WTC11 (cell line): ENCODE results near the gene RPL23.

Source experiments
- AR ChIP-seq: fragments of 250-450 bp; sonication (Bioruptor Pico); IDR thresholded peaks from 2 replicates; pipeline ENCODE4 v1.9.0; 2021; ENCODE audit warnings: mild to moderate bottlenecking
- CBFB ChIP-seq: sonication (generic); formaldehyde crosslinking; IDR thresholded peaks from 2 replicates; pipeline ENCODE4 v1.8.1; 2022; ENCODE audit warnings: mild to moderate bottlenecking, low read depth, missing genetic modification reagents
- CTCF ChIP-seq: fragments of 200-600 bp; IDR thresholded peaks from 2 replicates; pipeline ENCODE4 v1.8.0; 2022; ENCODE audit warnings: antibody characterized with exemption
- E2F1 ChIP-seq: sonication (generic); formaldehyde crosslinking; IDR thresholded peaks from 2 replicates; pipeline ENCODE4 v1.8.0; 2022; ENCODE audit warnings: mild to moderate bottlenecking, missing genetic modification reagents
- EMX1 ChIP-seq: fragments of 250-450 bp; sonication (Bioruptor Pico); IDR thresholded peaks from 2 replicates; pipeline ENCODE4 v1.8.0; 2021; ENCODE audit warnings: mild to moderate bottlenecking
- ETV6 ChIP-seq: sonication (generic); formaldehyde crosslinking; IDR thresholded peaks from 2 replicates; pipeline ENCODE4 v1.8.1; 2022; ENCODE audit warnings: mild to moderate bottlenecking, missing genetic modification reagents
- FOXK1 ChIP-seq: sonication (generic); formaldehyde crosslinking; IDR thresholded peaks from 2 replicates; pipeline ENCODE4 v1.8.0; 2022; ENCODE audit warnings: mild to moderate bottlenecking, moderate library complexity, missing genetic modification reagents
- FOXP4 ChIP-seq: sonication (generic); formaldehyde crosslinking; IDR thresholded peaks from 2 replicates; pipeline ENCODE4 v1.8.0; 2022; ENCODE audit warnings: mild to moderate bottlenecking, missing genetic modification reagents
- MLX ChIP-seq: sonication (generic); formaldehyde crosslinking; IDR thresholded peaks from 2 replicates; pipeline ENCODE4 v1.8.1; 2023; ENCODE audit warnings: mild to moderate bottlenecking, missing genetic modification reagents, moderate library complexity
- PRDM15 ChIP-seq: sonication (generic); formaldehyde crosslinking; IDR thresholded peaks from 2 replicates; pipeline ENCODE4 v1.8.0; 2022; ENCODE audit warnings: missing genetic modification reagents
- USF1 ChIP-seq: sonication (generic); formaldehyde crosslinking; IDR thresholded peaks from 2 replicates; pipeline ENCODE4 v1.8.0; 2022; ENCODE audit warnings: mild to moderate bottlenecking, missing genetic modification reagents
- USF2 ChIP-seq: sonication (generic); formaldehyde crosslinking; IDR thresholded peaks from 2 replicates; pipeline ENCODE4 v1.8.1; 2023; ENCODE audit warnings: mild to moderate bottlenecking, missing genetic modification reagents, moderate library complexity
- ZNF317 ChIP-seq: sonication (generic); formaldehyde crosslinking; IDR thresholded peaks from 2 replicates; pipeline ENCODE4 v1.8.1; 2023; ENCODE audit warnings: low read depth, mild to moderate bottlenecking, moderate library complexity, missing genetic modification reagents, borderline replicate concordance
- ZNF512 ChIP-seq: sonication (generic); formaldehyde crosslinking; IDR thresholded peaks from 2 replicates; pipeline ENCODE4 v1.8.1; 2022; ENCODE audit warnings: missing genetic modification reagents, borderline replicate concordance

- TF ChIP-seq CTCF: no peak
- TF ChIP-seq USF1 (CRISPR knock-in tag): no peak
- TF ChIP-seq FOXP4 (CRISPR knock-in tag): no peak
- no peak for TF ChIP-seq AR (CRISPR knock-in tag)
- TF ChIP-seq PRDM15 (CRISPR knock-in tag): no peak
- no peak for TF ChIP-seq USF2 (CRISPR knock-in tag)
- no peak for TF ChIP-seq ZNF512 (CRISPR knock-in tag)
- TF ChIP-seq ZNF317 (CRISPR knock-in tag): 0 out of 2 replicates have a peak, but pooled peaks have one; percentile 24
- no peak for TF ChIP-seq FOXK1 (CRISPR knock-in tag)
- no peak for TF ChIP-seq CBFB (CRISPR knock-in tag)
- no peak for TF ChIP-seq E2F1
- TF ChIP-seq EMX1 (CRISPR knock-in tag): no peak
- TF ChIP-seq MLX: no peak
- TF ChIP-seq ETV6 (CRISPR knock-in tag): no peak
Measured at GRCh38 chr17:38848939-38849605, 4.4 kb downstream of the RPL23 start.
